KMS-11 (cell line): Measurements from ENCODE around the gene RSU1.
A peak's percentile ranks its signal among the peaks of the same experiment; 100 is the strongest.

Experiments
- H2AFZ ChIP-seq: fragments of 200-600 bp; sonication (generic); 2 replicates; pipeline ENCODE4 v1.6.1; 2016; ENCODE audit warnings: antibody characterized with exemption, mixed run types, low read depth
- H3K27ac ChIP-seq: fragments of 200-600 bp; sonication (generic); 2 replicates; pipeline ENCODE4 v1.6.1; 2016; ENCODE audit warnings: mild to moderate bottlenecking, mixed run types
- H3K27me3 ChIP-seq: fragments of 200-600 bp; sonication (generic); 2 replicates; pipeline ENCODE4 v1.6.1; 2017; ENCODE audit warnings: mild to moderate bottlenecking, low read depth, mixed run types, moderate library complexity; ENCODE audit not compliant: insufficient read depth
- H3K36me3 ChIP-seq: fragments of 200-600 bp; sonication (generic); 2 replicates; pipeline ENCODE4 v1.6.1; 2017; ENCODE audit warnings: mild to moderate bottlenecking, mixed run types; ENCODE audit not compliant: insufficient read depth
- H3K4me1 ChIP-seq: fragments of 200-600 bp; sonication (generic); 2 replicates; pipeline ENCODE4 v1.6.1; 2016; ENCODE audit warnings: mild to moderate bottlenecking, low read depth, mixed run types; ENCODE audit not compliant: poor library complexity, severe bottlenecking
- H3K4me2 ChIP-seq: fragments of 200-600 bp; sonication (generic); 2 replicates; pipeline ENCODE4 v1.7.0; 2016; ENCODE audit warnings: mild to moderate bottlenecking, mixed run types
- H3K4me3 ChIP-seq: fragments of 200-600 bp; sonication (generic); IDR thresholded peaks from 2 replicates; pipeline ENCODE4 v1.6.1; 2017; ENCODE audit warnings: low read depth, low read length, mixed read lengths; ENCODE audit not compliant: insufficient read depth
- H3K79me2 ChIP-seq: fragments of 200-600 bp; sonication (generic); 2 replicates; pipeline ENCODE4 v1.6.1; 2016; ENCODE audit warnings: low read depth, mixed run types; ENCODE audit not compliant: insufficient read depth
- H3K9ac ChIP-seq: fragments of 200-600 bp; sonication (generic); 2 replicates; pipeline ENCODE4 v1.6.1; 2016; ENCODE audit warnings: mild to moderate bottlenecking, mixed run types
- H4K20me1 ChIP-seq: fragments of 200-600 bp; sonication (generic); 2 replicates; pipeline ENCODE4 v1.6.1; 2016; ENCODE audit warnings: mild to moderate bottlenecking, mixed run types; ENCODE audit not compliant: insufficient read depth
- TF ChIP-seq, protein P1 (sequence below): fragments of 200-600 bp; sonication (generic); conservative IDR thresholded peaks from 2 replicates; pipeline ENCODE4 v1.6.1; 2017; ENCODE audit warnings: low read depth, mild to moderate bottlenecking, antibody characterized with exemption, low read length, moderate library complexity, mixed read lengths

The RSU1 gene

GRCh38 chr10:16845248-16845647, 28.0 kb upstream of the RSU1 start:
- Histone ChIP-seq H2AFZ (no peak overlapping the region), H3K4me1 (no peaks in the 10 kb centered on the region), H3K27ac (no peak overlapping the region), H3K4me2 (no peak overlapping the region), H3K79me2 (no peaks in the 10 kb centered on the region), H3K27me3 (no peaks in the 10 kb centered on the region), H3K36me3 (no peaks in the 10 kb centered on the region), H3K9ac (no peak overlapping the region), H3K4me3 (no peak overlapping the region), H4K20me1 (no peaks in the 10 kb centered on the region)
- TF ChIP-seq, protein P1, sequence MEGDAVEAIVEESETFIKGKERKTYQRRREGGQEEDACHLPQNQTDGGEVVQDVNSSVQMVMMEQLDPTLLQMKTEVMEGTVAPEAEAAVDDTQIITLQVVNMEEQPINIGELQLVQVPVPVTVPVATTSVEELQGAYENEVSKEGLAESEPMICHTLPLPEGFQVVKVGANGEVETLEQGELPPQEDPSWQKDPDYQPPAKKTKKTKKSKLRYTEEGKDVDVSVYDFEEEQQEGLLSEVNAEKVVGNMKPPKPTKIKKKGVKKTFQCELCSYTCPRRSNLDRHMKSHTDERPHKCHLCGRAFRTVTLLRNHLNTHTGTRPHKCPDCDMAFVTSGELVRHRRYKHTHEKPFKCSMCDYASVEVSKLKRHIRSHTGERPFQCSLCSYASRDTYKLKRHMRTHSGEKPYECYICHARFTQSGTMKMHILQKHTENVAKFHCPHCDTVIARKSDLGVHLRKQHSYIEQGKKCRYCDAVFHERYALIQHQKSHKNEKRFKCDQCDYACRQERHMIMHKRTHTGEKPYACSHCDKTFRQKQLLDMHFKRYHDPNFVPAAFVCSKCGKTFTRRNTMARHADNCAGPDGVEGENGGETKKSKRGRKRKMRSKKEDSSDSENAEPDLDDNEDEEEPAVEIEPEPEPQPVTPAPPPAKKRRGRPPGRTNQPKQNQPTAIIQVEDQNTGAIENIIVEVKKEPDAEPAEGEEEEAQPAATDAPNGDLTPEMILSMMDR, result no peak

GRCh38 chr10:16843252-16843870, 26.1 kb upstream of the RSU1 start:
- Histone ChIP-seq H4K20me1 (no peaks in the 10 kb centered on the region), H3K9ac (no peak overlapping the region), H2AFZ (no peak overlapping the region), H3K79me2 (no peaks in the 10 kb centered on the region), H3K4me3 (no peak overlapping the region), H3K4me1 (no peaks in the 10 kb centered on the region), H3K4me2 (no peak overlapping the region), H3K27ac (no peak overlapping the region), H3K36me3 (no peaks in the 10 kb centered on the region), H3K27me3 (no peaks in the 10 kb centered on the region)
- TF ChIP-seq, protein P1, result peak; percentile 83

DNA sequence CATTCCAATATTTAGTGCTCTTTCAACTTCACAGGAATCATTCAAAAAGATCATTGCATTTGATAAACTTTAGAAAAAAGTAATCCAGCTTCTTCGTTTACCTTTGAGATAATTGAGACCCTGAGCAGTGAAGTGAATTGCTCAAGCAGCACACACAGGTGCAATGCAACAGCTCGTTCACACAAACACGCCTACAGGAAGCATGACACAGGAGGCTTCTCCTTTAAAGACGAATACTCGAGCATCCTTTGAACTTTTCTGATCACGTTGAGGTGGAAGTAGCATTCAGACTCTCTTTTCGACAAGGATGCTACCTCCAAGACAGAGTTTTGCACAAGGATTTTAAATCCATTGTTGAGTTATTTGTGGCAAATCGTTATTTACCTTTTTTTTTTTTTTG, 18.0 kb upstream of the RSU1 start:
- Histone ChIP-seq H3K27ac (no peak overlapping the region), H3K4me2 (no peak overlapping the region), H3K4me3 (no peak overlapping the region), H3K9ac (no peak overlapping the region), H3K27me3 (no peaks in the 10 kb centered on the region), H3K4me1 (no peaks in the 10 kb centered on the region), H3K36me3 (no peaks in the 10 kb centered on the region), H4K20me1 (no peaks in the 10 kb centered on the region), H2AFZ (no peak overlapping the region), H3K79me2 (no peaks in the 10 kb centered on the region)
- TF ChIP-seq, protein P1, result no peak

GRCh38 chr10:16832351-16833080, 15.3 kb upstream of the RSU1 start:
- Histone ChIP-seq H2AFZ (no peak overlapping the region), H3K36me3 (no peaks in the 10 kb centered on the region), H3K27me3 (no peaks in the 10 kb centered on the region), H3K4me3 (no peak overlapping the region), H3K9ac (no peak overlapping the region), H3K79me2 (no peaks in the 10 kb centered on the region), H3K4me2 (no peak overlapping the region), H4K20me1 (no peaks in the 10 kb centered on the region), H3K4me1 (peaks cover 5% of the 10 kb centered on the region), H3K27ac (no peak overlapping the region)
- TF ChIP-seq, protein P1, result no peak
